Measurements from ENCODE around the gene CD300LG.

GRCh38 chr17:43813386-43813785 lies 33.6 kb upstream of the CD300LG start:
- TF ChIP-seq TAF1 (IDR thresholded peaks at IDR 0.05; ENCODE audit: borderline replicate concordance, insufficient read depth, low read length) (no peak), SIN3A (IDR thresholded peaks at IDR 0.05; ENCODE audit: borderline replicate concordance, insufficient read depth, low read length) (no peak), FOXP2 (optimal IDR thresholded peaks at IDR 0.05; ENCODE audit: borderline replicate concordance, extremely low read depth, extremely low read length, insufficient read depth) (no peak), POLR2AphosphoS5 (IDR thresholded peaks at IDR 0.05; ENCODE audit: low read depth, low read length) (no peak)

Data from PFSK-1 (cell line).